GM18520 (cell line): ENCODE results near the gene RALGAPA2.

ENCODE experiments used
- ATAC-seq: cut with Tn5 transposase; IDR thresholded peaks from one replicate; pipeline ENCODE4 v1.9.1; 2021; ENCODE audit not compliant: unreplicated experiment

The RALGAPA2 gene

GRCh38 chr20:20500312-20500711 is 212.1 kb downstream of the RALGAPA2 start:
- ATAC-seq, result no peak

DNA sequence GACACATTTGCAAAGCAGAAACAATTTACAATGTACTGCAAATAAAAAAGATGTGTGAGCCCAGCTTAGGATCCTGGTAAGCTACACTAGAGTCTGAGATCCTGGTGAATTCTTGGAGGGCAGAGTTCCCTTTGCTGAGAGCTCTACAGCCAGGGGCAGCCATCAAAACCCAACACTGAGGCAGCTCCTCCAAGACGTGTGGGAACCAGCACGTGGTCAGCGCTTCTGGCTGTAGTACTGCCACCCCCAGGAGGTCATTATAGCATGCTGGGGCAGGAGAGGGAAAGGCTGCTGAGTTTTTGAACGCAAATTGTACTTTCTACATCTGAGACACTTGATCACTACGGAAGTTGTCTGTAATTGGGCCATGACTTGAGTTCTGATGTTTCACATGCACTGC is 213.0 kb downstream of the RALGAPA2 start:
- no peak for ATAC-seq

GRCh38 chr20:20498076-20498861 is 214.2 kb downstream of the RALGAPA2 start:
- no peak for ATAC-seq

- no peak for ATAC-seq
Observed at GRCh38 chr20:20497242-20497978, 215.0 kb downstream of the RALGAPA2 start.

DNA sequence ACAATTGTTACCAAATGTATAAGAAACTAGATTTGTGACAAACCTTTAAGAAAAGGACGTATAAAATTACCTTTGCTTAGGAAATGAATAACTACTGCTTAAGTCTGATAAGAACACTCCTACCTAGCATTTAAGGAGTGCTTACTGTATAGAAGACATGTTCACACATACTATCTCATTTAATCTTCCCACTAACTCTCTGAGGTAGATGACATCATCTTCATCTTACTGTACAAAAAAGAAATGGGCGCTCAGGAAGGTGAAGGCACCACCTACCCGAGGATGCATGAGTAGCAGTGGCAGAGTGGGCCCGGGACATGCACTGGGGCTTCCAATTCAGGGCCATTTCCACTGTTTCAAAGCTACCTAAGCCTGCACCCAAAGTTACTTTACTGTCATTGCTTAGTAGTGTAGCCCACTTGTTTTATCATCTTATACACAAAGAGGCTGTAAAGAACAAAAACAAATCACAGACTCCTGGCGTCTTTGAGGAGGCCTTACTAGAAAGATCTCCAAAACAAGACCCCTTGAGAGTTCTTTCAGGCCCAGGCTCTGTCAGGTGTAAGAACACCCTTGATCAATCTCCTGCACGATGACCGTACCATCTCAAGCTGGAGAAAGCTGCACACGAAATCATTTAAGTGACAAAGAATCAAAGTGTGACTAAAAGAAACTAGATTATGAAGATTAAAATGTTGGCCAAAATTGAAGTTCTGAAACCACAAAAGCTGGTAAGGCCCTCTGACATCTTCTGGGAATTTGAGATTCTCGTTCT is 216.5 kb downstream of the RALGAPA2 start:
- no peak for ATAC-seq

DNA sequence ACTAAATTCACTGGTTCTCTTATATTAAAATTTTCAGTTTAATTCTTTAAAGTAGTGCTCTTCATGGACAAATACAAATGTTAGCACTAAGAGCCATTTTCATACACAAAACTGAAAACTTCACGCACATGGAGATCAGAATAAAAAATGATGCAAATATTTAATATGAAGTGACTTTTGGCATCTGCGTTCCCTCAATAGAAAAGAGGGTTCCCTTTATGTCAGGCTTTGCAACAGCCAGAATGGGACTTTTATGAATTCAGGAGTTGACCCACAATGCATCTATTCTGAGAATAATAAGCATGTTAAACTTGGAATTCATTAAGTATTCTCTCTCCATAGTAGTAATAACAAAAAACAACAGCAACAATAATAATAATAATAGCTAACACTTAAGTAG is 218.7 kb downstream of the RALGAPA2 start:
- no peak for ATAC-seq

DNA sequence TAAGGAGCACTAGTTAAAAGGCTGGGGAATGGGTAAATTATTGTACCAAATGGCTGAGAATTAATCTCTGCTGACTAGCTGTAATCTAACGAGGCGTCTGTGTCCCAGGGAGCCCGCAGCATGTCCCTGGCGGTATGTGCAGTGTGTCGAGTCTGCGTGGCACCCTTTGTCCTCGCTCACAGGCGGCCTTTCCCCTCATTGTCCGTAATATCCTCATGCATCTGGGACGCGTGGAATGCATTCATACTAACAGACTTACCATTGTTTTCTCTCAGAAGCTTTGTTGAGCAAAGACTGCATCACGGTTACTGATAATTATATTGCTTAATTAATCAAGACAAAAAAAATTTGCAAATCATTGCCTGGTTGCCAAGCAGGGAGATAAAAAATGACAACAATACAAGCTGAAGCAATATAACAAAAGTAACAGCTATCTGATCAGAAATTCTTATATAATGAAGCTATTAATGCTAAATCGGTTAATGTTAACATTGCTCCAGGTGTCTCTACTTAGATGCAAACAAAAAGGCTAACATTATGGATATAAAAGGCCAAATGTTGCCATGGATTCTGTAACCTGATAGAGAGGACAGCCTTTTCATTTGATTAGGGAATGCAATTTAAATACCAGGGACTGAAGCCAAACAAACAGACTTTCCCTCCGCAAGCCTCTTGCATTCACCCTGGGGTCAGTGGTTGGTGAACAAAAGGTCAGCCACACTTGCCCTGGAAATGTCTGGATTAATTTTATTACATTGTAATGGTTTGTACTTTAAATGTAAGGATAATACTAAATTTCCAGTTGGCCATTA is 219.7 kb downstream of the RALGAPA2 start:
- ATAC-seq, result no peak

DNA sequence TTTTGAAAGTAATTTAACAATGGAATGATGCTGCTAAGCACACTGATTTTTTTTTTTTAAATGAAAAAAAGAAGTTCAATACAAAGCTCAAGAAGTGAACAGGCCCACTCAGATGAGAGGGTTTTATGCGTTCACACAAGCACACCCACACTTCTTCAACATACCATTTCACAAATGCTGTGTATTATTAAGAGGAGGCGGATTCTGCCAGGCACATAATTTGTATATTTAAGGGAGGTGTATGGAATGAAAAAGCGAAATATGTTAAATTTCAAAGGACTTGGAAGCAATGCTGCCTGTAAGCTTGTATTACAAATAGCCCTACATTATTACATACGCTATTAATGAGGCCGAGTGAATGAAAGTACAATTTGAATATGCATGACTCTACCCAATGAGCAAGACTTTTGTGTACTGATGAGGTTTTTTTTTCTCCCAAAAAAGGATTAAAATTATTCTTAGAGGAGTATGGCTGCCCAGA is 220.6 kb downstream of the RALGAPA2 start:
- ATAC-seq, result no peak

DNA sequence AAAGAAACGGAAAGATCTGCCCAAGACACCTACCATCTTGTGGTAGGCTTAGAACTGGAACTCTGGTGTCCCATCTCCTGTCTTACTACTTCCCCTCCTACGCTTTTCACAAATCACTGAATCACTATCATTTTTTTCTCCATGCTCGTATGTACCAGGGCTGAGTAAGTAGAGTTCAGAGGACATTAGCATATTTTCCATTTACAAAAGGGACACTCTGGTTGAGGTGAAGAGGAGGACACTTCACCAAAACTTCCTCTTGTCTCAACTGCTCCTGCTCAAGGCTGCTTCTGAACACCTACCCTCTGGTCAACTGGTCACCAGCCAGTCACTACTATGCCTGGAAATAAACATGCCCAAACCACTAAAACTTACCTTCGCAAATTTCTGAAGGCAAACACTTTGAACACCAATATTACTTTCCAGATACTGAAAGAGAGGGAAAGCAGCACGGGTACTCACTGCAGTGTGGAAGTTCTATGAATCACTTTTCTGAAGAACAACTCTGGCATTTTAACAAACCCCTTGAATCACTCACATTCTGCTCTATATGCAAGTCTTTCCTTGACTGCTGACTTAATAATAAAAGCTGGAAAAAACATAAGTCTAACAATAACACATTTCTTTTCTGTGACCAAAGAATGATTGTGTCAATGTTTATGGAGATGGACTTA is 221.2 kb downstream of the RALGAPA2 start:
- no peak for ATAC-seq

DNA sequence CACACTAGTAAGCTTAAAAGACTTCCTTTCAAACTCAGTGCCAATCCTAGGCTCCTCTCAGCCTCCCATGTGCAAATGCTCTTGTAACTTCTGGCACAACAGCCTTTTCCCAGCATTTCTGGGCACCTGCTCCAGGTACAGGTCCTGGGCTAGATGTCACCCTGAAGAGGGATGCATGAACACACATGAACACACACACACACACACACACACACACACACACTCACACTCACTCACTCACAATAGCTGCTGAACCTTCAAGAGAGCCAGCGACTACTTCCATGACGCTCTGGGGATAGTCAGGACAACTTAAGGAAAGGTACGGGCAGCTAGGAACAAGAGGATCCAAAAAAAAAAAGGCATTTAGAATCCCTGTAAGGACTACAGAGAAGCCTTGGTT is 221.8 kb downstream of the RALGAPA2 start:
- ATAC-seq, result no peak

GRCh38 chr20:20489648-20490341 is 222.6 kb downstream of the RALGAPA2 start:
- no peak for ATAC-seq

DNA sequence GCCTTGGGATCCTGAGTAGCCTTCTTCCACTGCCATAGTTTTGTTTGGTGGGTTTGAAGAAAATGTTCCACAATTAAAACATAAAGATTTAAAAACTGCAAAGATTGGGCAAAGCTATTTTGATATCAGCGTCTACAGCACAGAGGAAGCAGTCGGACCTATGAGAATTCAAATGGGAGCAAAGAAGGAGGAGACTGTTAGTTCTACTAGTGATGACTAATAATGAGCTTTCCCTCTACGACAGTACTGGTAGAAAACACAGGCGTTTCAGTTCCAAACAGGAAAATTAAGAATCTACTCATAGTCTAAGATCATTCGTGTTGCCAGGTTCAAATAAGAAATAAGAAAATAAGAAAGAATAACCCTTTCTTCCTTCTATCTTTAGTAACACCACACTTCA is 223.4 kb downstream of the RALGAPA2 start:
- ATAC-seq, result peak; percentile 68

DNA sequence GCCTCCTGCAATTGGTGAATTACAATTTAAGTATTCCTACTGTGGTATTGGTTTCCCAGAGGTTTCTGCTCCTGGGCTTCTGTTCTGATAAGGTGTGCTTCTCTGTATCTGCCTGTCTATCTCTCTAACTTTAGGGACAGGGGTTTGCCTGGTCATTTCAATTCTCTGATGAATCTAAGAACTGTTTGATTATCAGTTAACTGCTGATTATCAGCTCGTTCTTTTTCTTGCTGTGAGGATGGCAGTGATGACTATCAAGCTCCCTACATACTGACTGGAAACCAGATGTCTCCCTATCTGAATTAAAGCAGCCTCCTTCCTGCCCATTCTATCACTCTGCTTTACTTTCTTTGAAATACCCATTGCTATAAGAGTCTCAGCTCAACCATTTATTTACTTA is 224.1 kb downstream of the RALGAPA2 start:
- no peak for ATAC-seq

DNA sequence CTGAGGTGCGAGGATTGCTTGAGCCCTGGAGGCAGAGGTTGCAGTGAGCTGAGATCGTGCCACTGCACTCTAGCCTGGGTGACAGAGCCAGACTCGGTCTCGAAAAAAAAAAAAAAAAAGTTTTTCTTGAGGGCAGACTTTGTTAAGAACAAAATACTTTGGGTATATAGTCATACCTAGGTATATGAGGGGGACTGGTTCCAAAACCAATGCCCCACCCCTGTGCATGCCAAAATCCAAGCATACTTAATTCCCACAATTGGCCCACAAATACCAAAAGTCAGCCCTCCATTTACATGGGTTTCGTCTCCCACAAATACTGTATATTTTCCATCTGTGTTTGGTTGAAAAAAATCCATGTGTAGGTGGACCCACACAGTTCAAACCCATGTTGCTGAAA is 224.6 kb downstream of the RALGAPA2 start:
- ATAC-seq, result no peak

DNA sequence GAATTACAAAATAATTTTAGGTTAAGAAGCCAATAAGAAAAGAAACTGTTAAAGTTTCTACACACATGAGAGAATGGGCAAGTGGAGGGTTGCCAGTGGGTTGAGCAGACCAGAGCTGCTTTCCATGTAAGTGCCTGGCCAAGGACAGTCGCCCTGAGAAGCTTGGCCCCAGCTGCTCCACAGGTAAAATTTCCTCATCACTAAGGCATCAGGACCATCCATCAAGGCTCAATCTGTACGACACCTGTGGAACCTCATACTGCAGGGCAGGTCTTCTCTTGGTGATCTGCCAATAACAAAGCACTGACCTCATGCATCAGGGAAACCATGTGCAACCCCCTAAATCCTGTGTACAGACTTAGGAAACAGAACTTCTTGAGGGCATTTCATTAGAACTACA is 229.1 kb downstream of the RALGAPA2 start:
- no peak for ATAC-seq

- no peak for ATAC-seq
Observed at GRCh38 chr20:20482453-20482852, 230.0 kb downstream of the RALGAPA2 start.

DNA sequence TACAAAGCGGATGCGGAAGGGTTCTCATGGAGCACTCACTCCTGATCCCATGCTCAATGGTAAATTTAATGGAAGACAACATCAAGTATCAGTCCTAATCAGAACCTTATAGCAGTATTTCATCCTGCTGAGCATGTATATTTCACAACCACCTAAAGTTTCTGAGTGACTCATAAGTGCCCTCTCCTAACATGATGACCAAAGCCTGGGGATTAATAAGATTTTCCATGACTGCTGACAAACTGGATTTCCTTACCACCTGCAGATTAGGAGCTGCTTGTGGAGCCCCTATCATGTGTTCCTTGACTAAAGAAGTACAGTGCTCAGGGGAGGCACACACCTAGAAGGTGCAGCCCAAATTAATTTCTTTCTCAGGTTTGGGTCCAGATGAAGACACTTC is 231.8 kb downstream of the RALGAPA2 start:
- no peak for ATAC-seq

GRCh38 chr20:20480126-20480525 is 232.3 kb downstream of the RALGAPA2 start:
- ATAC-seq, result no peak

GRCh38 chr20:20477444-20478041 is 234.9 kb downstream of the RALGAPA2 start:
- ATAC-seq, result no peak
